Measurements from ENCODE around the gene STK39.

- TF ChIP-seq CTCF (IDR thresholded peaks at IDR 0.05) (no peak), GATA3 (IDR thresholded peaks at IDR 0.05; ENCODE audit: borderline replicate concordance) (no peak), RAD21 (conservative IDR thresholded peaks at IDR 0.05 in 1 of 2, IDR thresholded peaks at IDR 0.05 in 1 of 2) (no peak), MYC (IDR thresholded peaks at IDR 0.05; ENCODE audit: borderline replicate concordance, low read length) (no peak), JUNB (IDR thresholded peaks at IDR 0.05) (no peak), POLR2A (IDR thresholded peaks at IDR 0.05; ENCODE audit: low read length) (no peak), KDM5A (IDR thresholded peaks at IDR 0.05) (no peak), PBX3 (IDR thresholded peaks at IDR 0.05) (no peak)
Measured at GRCh38 chr2:168139852-168140251, 107.5 kb downstream of the STK39 start.

Measured in A549 (cell line).